ENCODE data around the gene CLDN14.

The CLDN14 gene

GRCh38 chr21:36465478-36465877 is 14.4 kb downstream of the CLDN14 start:
- no peak for DNase-seq (ENCODE audit: low read depth)
- TF ChIP-seq, protein P1, sequence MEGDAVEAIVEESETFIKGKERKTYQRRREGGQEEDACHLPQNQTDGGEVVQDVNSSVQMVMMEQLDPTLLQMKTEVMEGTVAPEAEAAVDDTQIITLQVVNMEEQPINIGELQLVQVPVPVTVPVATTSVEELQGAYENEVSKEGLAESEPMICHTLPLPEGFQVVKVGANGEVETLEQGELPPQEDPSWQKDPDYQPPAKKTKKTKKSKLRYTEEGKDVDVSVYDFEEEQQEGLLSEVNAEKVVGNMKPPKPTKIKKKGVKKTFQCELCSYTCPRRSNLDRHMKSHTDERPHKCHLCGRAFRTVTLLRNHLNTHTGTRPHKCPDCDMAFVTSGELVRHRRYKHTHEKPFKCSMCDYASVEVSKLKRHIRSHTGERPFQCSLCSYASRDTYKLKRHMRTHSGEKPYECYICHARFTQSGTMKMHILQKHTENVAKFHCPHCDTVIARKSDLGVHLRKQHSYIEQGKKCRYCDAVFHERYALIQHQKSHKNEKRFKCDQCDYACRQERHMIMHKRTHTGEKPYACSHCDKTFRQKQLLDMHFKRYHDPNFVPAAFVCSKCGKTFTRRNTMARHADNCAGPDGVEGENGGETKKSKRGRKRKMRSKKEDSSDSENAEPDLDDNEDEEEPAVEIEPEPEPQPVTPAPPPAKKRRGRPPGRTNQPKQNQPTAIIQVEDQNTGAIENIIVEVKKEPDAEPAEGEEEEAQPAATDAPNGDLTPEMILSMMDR (IDR thresholded peaks at IDR 0.05; ENCODE audit: low read depth, low read length) = no peak
- TF ChIP-seq MYC (IDR thresholded peaks at IDR 0.05; ENCODE audit: low read depth, low read length) (no peak), POLR2A (IDR thresholded peaks at IDR 0.05; ENCODE audit: extremely low read depth, insufficient read length) (no peak)
- TF ChIP-seq, protein P2, sequence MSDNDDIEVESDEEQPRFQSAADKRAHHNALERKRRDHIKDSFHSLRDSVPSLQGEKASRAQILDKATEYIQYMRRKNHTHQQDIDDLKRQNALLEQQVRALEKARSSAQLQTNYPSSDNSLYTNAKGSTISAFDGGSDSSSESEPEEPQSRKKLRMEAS (IDR thresholded peaks at IDR 0.05; ENCODE audit: low read depth, low read length) = no peak
- H3K4me3 ChIP-seq (ENCODE audit: low read depth, low read length) = no peak overlapping the region

GRCh38 chr21:36464590-36464989 is 15.3 kb downstream of the CLDN14 start:
- no peak overlapping the region for H3K4me3 ChIP-seq (ENCODE audit: low read depth, low read length)
- TF ChIP-seq, protein P2 (IDR thresholded peaks at IDR 0.05; ENCODE audit: low read depth, low read length) = no peak
- TF ChIP-seq MYC (IDR thresholded peaks at IDR 0.05; ENCODE audit: low read depth, low read length) = no peak
- TF ChIP-seq, protein P1 (IDR thresholded peaks at IDR 0.05; ENCODE audit: low read depth, low read length) = no peak
- no peak for TF ChIP-seq POLR2A (IDR thresholded peaks at IDR 0.05; ENCODE audit: extremely low read depth, insufficient read length)
- DNase-seq (ENCODE audit: low read depth) = no peak

DNA sequence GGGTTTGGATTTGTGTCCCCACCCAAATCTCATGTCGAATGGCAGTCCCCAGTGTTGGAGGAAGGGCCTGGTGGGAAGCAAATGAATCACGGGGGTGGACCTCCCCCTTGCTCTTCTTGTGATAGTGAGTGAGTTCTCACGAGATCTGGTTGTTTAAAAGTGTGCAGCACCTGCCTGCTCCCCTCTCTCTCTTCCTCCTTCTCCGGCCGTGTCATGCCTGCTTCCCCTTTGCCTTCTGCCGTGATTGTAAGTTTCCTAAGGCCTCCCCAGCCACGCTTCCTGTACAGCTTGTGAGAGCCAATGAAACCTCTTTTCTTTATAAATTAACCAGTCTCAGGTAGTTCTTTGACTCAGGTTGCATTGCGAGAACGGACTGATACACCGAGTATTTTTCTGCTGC is 15.9 kb downstream of the CLDN14 start:
- DNase-seq (ENCODE audit: low read depth) = no peak
- no peak overlapping the region for H3K4me3 ChIP-seq (ENCODE audit: low read depth, low read length)
- TF ChIP-seq POLR2A (IDR thresholded peaks at IDR 0.05; ENCODE audit: extremely low read depth, insufficient read length) (no peak), MYC (IDR thresholded peaks at IDR 0.05; ENCODE audit: low read depth, low read length) (no peak)
- TF ChIP-seq, protein P1 (IDR thresholded peaks at IDR 0.05; ENCODE audit: low read depth, low read length) = no peak
- TF ChIP-seq, protein P2 (IDR thresholded peaks at IDR 0.05; ENCODE audit: low read depth, low read length) = no peak

DNA sequence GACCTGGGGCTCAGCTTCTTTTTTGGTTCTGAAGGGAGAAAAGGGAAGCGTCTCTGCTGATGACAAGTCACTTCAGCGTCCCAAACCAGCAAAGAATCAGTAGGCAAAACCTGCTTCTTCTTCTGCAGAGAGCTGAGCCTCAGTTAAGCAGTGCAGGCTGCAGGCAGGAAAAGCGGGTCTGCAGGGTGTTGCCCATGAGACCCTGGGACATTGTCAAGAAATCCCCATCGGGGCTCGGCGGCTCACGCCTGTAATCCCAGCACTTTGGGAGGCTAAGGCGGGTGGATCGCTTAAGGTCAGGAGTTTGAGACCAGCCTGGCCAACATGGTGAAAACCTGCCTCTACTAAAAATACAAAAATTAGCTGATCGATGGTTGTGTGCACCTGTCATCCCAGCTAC is 16.7 kb downstream of the CLDN14 start:
- DNase-seq (ENCODE audit: low read depth) = no peak
- no peak for TF ChIP-seq POLR2A (IDR thresholded peaks at IDR 0.05; ENCODE audit: extremely low read depth, insufficient read length)
- no peak for TF ChIP-seq MYC (IDR thresholded peaks at IDR 0.05; ENCODE audit: low read depth, low read length)
- TF ChIP-seq, protein P2 (IDR thresholded peaks at IDR 0.05; ENCODE audit: low read depth, low read length) = no peak
- TF ChIP-seq, protein P1 (IDR thresholded peaks at IDR 0.05; ENCODE audit: low read depth, low read length) = no peak
- H3K4me3 ChIP-seq (ENCODE audit: low read depth, low read length) = no peak overlapping the region

- TF ChIP-seq, protein P1 (IDR thresholded peaks at IDR 0.05; ENCODE audit: low read depth, low read length) = no peak
- TF ChIP-seq, protein P2 (IDR thresholded peaks at IDR 0.05; ENCODE audit: low read depth, low read length) = no peak
- TF ChIP-seq POLR2A (IDR thresholded peaks at IDR 0.05; ENCODE audit: extremely low read depth, insufficient read length) (no peak), MYC (IDR thresholded peaks at IDR 0.05; ENCODE audit: low read depth, low read length) (no peak)
- no peak overlapping the region for H3K4me3 ChIP-seq (ENCODE audit: low read depth, low read length)
- DNase-seq (ENCODE audit: low read depth) = no peak
Observed at GRCh38 chr21:36461918-36462486, 17.9 kb downstream of the CLDN14 start.

All from NB4 (cell line).